KG1 (cell line): ENCODE results near the gene FAM50A.
A peak's percentile ranks its signal among the peaks of the same experiment; 100 is the strongest.

Experiments used
- DNase-seq: peaks from one replicate; lab custom pipeline; 2025; lab: John Stamatoyannopoulos, UW

The FAM50A gene

GRCh38 chrX:154466036-154466435, 22.1 kb downstream of the FAM50A start:
- no peak for DNase-seq

- no peak for DNase-seq
Measured at GRCh38 chrX:154466907-154467306, 23.0 kb downstream of the FAM50A start.

- DNase-seq: no peak
Measured at GRCh38 chrX:154467556-154467955, 23.6 kb downstream of the FAM50A start.

GRCh38 chrX:154468217-154468616, 24.3 kb downstream of the FAM50A start:
- DNase-seq: no peak

GRCh38 chrX:154469114-154469513, 25.2 kb downstream of the FAM50A start:
- DNase-seq: no peak

DNA sequence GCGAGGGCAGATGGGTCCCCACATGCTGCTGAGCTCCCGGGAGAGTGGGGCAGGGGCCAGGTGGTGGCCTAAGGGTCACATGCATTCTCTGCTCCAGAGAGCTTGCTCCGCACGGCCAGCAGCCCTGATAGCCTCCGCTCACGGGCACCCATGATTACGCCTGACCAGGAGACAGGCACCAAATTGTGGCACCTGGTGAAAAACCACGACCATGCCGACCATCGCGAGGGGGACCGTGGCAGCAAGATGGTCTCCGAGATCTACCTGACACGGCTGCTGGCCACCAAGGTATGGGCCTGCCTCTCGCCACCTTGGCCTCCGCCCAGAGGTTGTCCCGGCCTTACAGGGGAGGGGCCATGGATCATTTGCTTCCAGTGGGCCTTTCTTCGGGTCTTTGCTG, 25.9 kb downstream of the FAM50A start:
- DNase-seq: no peak

DNA sequence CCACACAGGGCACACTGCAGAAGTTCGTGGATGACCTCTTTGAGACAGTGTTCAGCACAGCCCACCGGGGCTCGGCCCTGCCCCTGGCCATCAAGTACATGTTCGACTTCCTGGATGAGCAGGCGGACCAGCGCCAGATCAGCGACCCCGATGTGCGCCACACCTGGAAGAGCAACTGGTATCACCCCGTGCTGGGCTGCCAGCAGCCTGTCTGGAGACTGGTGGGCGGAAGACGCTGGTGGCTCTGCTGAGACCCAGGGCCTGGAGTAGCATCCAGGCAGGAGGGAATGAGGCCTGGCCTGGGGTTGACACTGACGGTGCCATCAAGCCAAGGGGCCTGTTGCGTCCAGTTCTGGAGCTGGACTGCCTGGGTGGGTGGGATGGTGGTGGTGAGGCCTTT, 26.5 kb downstream of the FAM50A start:
- no peak for DNase-seq

GRCh38 chrX:154470914-154471568, 27.1 kb downstream of the FAM50A start:
- DNase-seq: no peak

GRCh38 chrX:154471839-154472684, 28.1 kb downstream of the FAM50A start:
- no peak for DNase-seq

DNA sequence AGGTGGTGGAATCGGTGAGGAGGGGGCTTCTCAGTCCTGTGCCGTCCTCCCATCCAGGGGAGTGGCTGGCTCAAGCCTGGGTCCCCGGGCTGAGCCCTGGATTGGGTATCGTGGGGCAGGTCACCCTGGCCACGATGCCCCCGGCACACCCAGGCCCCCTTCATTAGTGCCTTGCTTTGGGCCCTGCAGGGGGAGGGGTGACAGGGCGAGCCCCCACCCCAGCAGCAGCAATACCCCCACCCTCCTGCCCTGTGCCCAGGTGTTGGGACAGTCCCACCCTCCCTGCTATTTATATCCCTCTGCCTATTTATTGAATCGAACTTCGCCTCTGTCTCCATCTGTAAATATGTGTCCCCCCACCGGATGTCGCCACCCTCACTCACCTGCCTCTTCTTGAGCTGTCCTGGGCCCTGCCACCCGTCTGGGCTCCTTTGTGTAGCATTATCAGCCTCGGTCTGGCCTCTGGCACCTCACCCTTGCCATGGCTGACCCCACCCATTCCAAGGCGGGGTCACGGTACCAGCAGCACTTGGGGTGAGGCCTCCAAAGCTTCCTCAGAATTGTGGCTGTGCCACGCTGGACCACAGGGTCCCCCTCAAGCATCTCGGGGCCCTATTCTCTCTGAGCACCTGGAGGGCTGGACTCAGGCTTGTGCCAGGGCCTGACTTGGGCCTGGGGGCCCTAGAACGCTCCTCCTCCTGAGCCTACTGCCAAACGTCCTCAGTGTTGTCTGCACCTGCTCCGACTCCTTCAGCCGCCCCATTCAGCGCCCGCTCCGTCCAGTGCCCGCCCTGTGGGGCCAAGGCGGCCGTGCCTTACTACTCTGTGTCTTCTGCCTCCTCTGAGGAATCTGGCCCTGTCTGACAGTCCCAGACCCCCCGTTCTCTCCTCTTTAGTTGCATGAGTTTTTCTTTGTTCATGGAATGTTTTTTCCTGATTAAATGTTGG, 29.0 kb downstream of the FAM50A start:
- DNase-seq: no peak

- DNase-seq: no peak
Measured at GRCh38 chrX:154473683-154474082, 29.7 kb downstream of the FAM50A start.

GRCh38 chrX:154476821-154477220, 32.9 kb downstream of the FAM50A start:
- DNase-seq: no peak

GRCh38 chrX:154477891-154478477, 34.0 kb downstream of the FAM50A start:
- DNase-seq: no peak

- peak; percentile 37 for DNase-seq
Measured at GRCh38 chrX:154478728-154479622, 35.0 kb downstream of the FAM50A start, which contains the start of gene LAGE3. LAGE3 (minus strand) TSS chrX:154479281; CDS start chrX:154478915, 366 bp downstream.

- no peak for DNase-seq
Measured at GRCh38 chrX:154481195-154481594, 37.3 kb downstream of the FAM50A start.

- DNase-seq: no peak
Measured at GRCh38 chrX:154481911-154482601, 38.1 kb downstream of the FAM50A start.

GRCh38 chrX:154482786-154483185, 38.8 kb downstream of the FAM50A start:
- no peak for DNase-seq

- no peak for DNase-seq
Measured at GRCh38 chrX:154483325-154483724, 39.4 kb downstream of the FAM50A start.

DNA sequence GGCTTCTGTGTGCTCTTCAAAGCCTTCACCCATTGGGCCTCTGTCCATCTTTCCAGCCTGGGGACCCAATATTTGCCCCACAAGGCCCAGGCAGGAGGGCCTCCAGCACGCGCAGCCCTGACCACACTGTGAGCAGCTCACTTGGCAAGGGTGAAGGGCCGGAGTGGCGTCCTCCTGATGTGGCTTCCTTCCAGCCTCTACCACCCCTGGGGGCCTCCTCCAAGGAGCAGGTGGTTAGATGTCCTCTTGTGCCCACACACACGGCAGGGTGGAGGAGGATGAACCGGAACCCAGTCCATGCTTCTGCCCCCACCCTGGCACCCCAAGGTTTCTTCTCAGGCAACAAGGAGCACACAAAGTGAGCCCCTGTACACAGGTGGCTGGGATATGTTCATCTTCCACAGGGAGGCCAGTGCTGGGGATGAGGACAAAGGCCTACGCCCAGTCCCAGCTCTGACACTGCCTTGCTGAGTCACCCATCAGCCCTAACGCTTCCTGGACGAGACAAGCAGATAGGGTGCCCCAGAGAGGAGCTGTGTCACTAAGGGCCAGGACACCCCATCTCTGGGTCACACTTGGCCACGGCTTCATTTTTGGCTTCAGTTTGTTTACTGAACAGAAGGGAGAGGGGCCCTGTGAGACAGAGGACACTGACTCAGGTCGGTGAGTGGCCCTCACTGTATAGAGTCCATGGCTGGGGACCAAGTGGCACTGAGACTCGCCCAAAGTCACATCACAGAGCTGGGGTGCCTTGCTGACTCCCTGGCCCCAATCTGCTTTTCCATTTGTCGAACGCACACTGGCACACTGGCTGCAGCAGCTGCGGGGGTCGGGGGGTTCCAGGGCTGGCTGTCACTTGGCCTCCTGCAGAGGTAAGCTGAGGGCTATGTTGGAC, 40.6 kb downstream of the FAM50A start:
- DNase-seq: no peak
